Measurements from ENCODE around the gene NIM1K. TPM values are rescaled to one million over a fixed set of nuclear protein-coding genes. Genes with fewer than 3 reads are reported as not detected.

The NIM1K gene
- total RNA-seq, 1 experiment from 2014 or later: 0.07 TPM

- no peak for TF ChIP-seq CTCF (IDR thresholded peaks at IDR 0.05)
- TF ChIP-seq FOXK1 (CRISPR knock-in tag; IDR thresholded peaks at IDR 0.05): no peak
- no peak for TF ChIP-seq FOXJ3 (CRISPR knock-in tag; IDR thresholded peaks at IDR 0.05; ENCODE audit: borderline replicate concordance)
Observed at GRCh38 chr5:43274435-43275114, 82.5 kb downstream of the NIM1K start (continued).

- Mint-ChIP-seq H3K36me3 (no peaks in the 10 kb centered on the region), H3K4me3 (no peak overlapping the region), H3K4me1 (peaks cover 11% of the 10 kb centered on the region), H3K27me3 (ENCODE audit: low read depth) (peaks cover 3% of the 10 kb centered on the region; the same call in 1 of the 2 replicates), H3K9me3 (no peaks in the 10 kb centered on the region), H3K27ac (no peak overlapping the region)
- CTCF ChIA-PET: no interaction called here
- ATAC-seq (no peak), DNase-seq (ENCODE audit: low spot score) (no peak)
- no peak for TF ChIP-seq ZNF671 (CRISPR knock-in tag; IDR thresholded peaks at IDR 0.05)
- TF ChIP-seq NR1H2 (CRISPR knock-in tag; IDR thresholded peaks at IDR 0.05): no peak
- no peak for TF ChIP-seq USF1 (CRISPR knock-in tag; IDR thresholded peaks at IDR 0.05)
- TF ChIP-seq HMGA2 (CRISPR knock-in tag; IDR thresholded peaks at IDR 0.05): no peak
- no peak for TF ChIP-seq SMAD4 (CRISPR knock-in tag; IDR thresholded peaks at IDR 0.05)
- TF ChIP-seq ZBTB43 (CRISPR knock-in tag; IDR thresholded peaks at IDR 0.05): no peak
- no peak for TF ChIP-seq GRHL2 (CRISPR knock-in tag; IDR thresholded peaks at IDR 0.05; ENCODE audit: insufficient replicate concordance, severe bottlenecking)
- TF ChIP-seq TCF7 (CRISPR knock-in tag; IDR thresholded peaks at IDR 0.05; ENCODE audit: low read depth): no peak
- TF ChIP-seq E2F4 (CRISPR knock-in tag; IDR thresholded peaks at IDR 0.05; ENCODE audit: borderline replicate concordance, low read depth): no peak
- TF ChIP-seq PRRX2 (CRISPR knock-in tag; IDR thresholded peaks at IDR 0.05): no peak
- POLR2A ChIA-PET: no interaction called here
Observed at GRCh38 chr5:43275391-43275790, 83.4 kb downstream of the NIM1K start.

- Mint-ChIP-seq H3K27me3 (ENCODE audit: low read depth) (peaks cover 3% of the 10 kb centered on the region; the same call in 1 of the 2 replicates), H3K27ac (no peak overlapping the region), H3K4me1 (peaks cover 3% of the 10 kb centered on the region; the same call in 1 of the 2 replicates), H3K36me3 (no peaks in the 10 kb centered on the region), H3K9me3 (no peaks in the 10 kb centered on the region), H3K4me3 (no peak overlapping the region)
- no peak for TF ChIP-seq PRRX2 (CRISPR knock-in tag; IDR thresholded peaks at IDR 0.05)
- TF ChIP-seq ZMAT4 (CRISPR knock-in tag; IDR thresholded peaks at IDR 0.05): no peak
- no peak for ATAC-seq
- ChIA-PET POLR2A (no interaction called here), CTCF (interaction anchor here (1.1 kb wide), 1 partner anchor 52 kb away, joined by 3 read pairs; no protein-coding TSS in a partner anchor)
- DNase-seq (ENCODE audit: low spot score): no peak
Observed at GRCh38 chr5:43279548-43280274, 87.7 kb downstream of the NIM1K start.
